GM19351 (cell line): ENCODE data around the gene TOP2A.
"Not testable (repeated sequence)": the region's sequence is repeated elsewhere in the genome, so short reads cannot be mapped to it uniquely, and the experiment has no call there.

Source experiments
- ATAC-seq: cut with Tn5 transposase; IDR thresholded peaks from one replicate; pipeline ENCODE4 v1.9.1; 2021; ENCODE audit warnings: mild to moderate bottlenecking, moderate library complexity; ENCODE audit not compliant: unreplicated experiment

The TOP2A gene

GRCh38 chr17:40399185-40399584 is 18.5 kb downstream of the TOP2A start:
- ATAC-seq: no peak

- ATAC-seq: not testable (repeated sequence)
These were observed 31.1 kb downstream of the TOP2A start for GRCh38 chr17:40386555-40386954.

GRCh38 chr17:40382251-40382650 is 35.4 kb downstream of the TOP2A start:
- ATAC-seq: no peak

GRCh38 chr17:40378966-40379365 is 38.7 kb downstream of the TOP2A start:
- no peak for ATAC-seq

GRCh38 chr17:40377832-40378231 is 39.9 kb downstream of the TOP2A start:
- ATAC-seq: no peak

GRCh38 chr17:40376541-40376940 is 41.2 kb downstream of the TOP2A start:
- not testable (repeated sequence) for ATAC-seq

GRCh38 chr17:40375786-40376185 is 41.9 kb downstream of the TOP2A start:
- ATAC-seq: not testable (repeated sequence)

- ATAC-seq: no peak
These were observed 42.7 kb downstream of the TOP2A start for GRCh38 chr17:40374821-40375498.

GRCh38 chr17:40373999-40374398 is 43.7 kb downstream of the TOP2A start:
- ATAC-seq: no peak

- ATAC-seq: no peak
These were observed 44.4 kb downstream of the TOP2A start for GRCh38 chr17:40373324-40373723.

GRCh38 chr17:40372644-40373043 is 45.1 kb downstream of the TOP2A start:
- not testable (repeated sequence) for ATAC-seq

- no peak for ATAC-seq
These were observed 45.7 kb downstream of the TOP2A start for GRCh38 chr17:40372031-40372430.

- no peak for ATAC-seq
These were observed 46.3 kb downstream of the TOP2A start for GRCh38 chr17:40371261-40371929.

- no peak for ATAC-seq
These were observed 47.8 kb downstream of the TOP2A start for GRCh38 chr17:40369923-40370322.

- ATAC-seq: not testable (repeated sequence)
These were observed 50.0 kb downstream of the TOP2A start for GRCh38 chr17:40367728-40368127.

GRCh38 chr17:40366861-40367518 is 50.7 kb downstream of the TOP2A start:
- no peak for ATAC-seq

- ATAC-seq: no peak
These were observed 51.4 kb downstream of the TOP2A start for GRCh38 chr17:40366076-40366860.

GRCh38 chr17:40364906-40365305 is 52.8 kb downstream of the TOP2A start:
- no peak for ATAC-seq

GRCh38 chr17:40364121-40364861 is 53.4 kb downstream of the TOP2A start, which contains the start of gene GJD3:
Gene GJD3 (minus strand): TSS chr17:40364737. CDS start chr17:40363815, 922 bp downstream.
- ATAC-seq: no peak

- no peak for ATAC-seq
These were observed 54.4 kb downstream of the TOP2A start for GRCh38 chr17:40363111-40363827.
